Neural cell (in vitro differentiated cells): ENCODE measurements around the gene ANAPC2.

Experiments
- EP300 ChIP-seq: fragments of 450-650 bp; conservative IDR thresholded peaks from 2 replicates; pipeline ENCODE4 v1.6.1; 2014; ENCODE audit warnings: antibody characterized with exemption, mild to moderate bottlenecking, moderate library complexity; ENCODE audit not compliant: poor library complexity, severe bottlenecking
- EZH2 ChIP-seq: fragments of 200-600, 300-800 bp; shearing (Covaris generic), sonication (generic); IDR thresholded peaks from 2 replicates; pipeline ENCODE4 v1.6.1; 2014; ENCODE audit warnings: antibody characterized with exemption, low read length, borderline replicate concordance, mild to moderate bottlenecking; ENCODE audit not compliant: insufficient read depth, poor library complexity, severe bottlenecking

DNA sequence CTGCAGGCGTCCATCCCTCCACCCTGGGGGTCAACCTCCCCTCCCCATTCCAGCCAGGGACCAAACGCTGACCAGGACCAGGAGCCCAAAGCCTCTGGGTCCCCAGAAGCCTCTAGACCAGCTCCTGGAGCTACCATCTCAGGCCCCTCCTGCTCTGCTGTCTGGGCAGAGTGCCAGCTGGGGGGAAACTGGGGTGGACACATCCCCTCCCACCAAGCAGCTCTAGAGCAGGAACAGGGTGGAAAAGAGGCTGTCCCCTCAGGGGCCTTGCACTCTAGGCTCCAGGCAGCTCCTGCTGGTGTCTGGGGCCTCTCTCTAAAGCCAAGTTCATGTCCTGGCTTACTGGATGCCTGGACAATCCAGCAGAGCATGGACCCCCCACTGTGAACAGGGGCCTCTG, 4.5 kb upstream of the ANAPC2 start:
- TF ChIP-seq EP300 (no peak), EZH2 (no peak)
